Right lobe of liver (tissue), 6 donors: Measurements from ENCODE around the gene HYAL1. TPM values are rescaled to one million over a fixed set of nuclear protein-coding genes. Genes with fewer than 3 reads are reported as not detected.

Experiments used
- ATAC-seq, 4 donors: fragments of 200-7000 bp; cut with Tn5 transposase; one replicate each; pipeline ENCODE4 v1.9.1; 2020; ENCODE audit warnings: mild to moderate bottlenecking in 4 of 4, moderate library complexity in 4 of 4
- DNase-seq, 3 donors: peaks; one replicate each; pipeline ENCODE4 v3.0.0-alpha.2; 2020
- H3K27ac ChIP-seq, 3 donors: fragments of 200-600 bp; one replicate each; pipeline ENCODE4 v1.8.0; 2022
- H3K27me3 ChIP-seq, 2 donors: fragments of 200-600 bp; one replicate each; pipeline ENCODE4 v1.8.0; 2022
- H3K36me3 ChIP-seq, 4 donors: fragments of 200-600 bp; sonication (generic) in 1 of 4; one replicate each; pipeline versions ENCODE4 v1.5.1 to v1.8.0; 2017 to 2022; ENCODE audit warnings: control low read depth in 1 of 4
- H3K4me1 ChIP-seq, 4 donors: fragments of 200-600 bp; sonication (generic) in 1 of 4; one replicate each; pipeline versions ENCODE4 v1.5.1 to v1.8.0; 2017 to 2022; ENCODE audit warnings: control low read depth in 1 of 4
- H3K4me3 ChIP-seq, 3 donors: fragments of 200-600 bp; one replicate each; pipeline ENCODE4 v1.8.0; 2022
- H3K9me3 ChIP-seq, 4 donors: fragments of 200-600 bp; sonication (generic) in 1 of 4; one replicate each; pipeline versions ENCODE4 v1.5.1 to v1.8.0; 2017 to 2022; ENCODE audit warnings: control low read depth in 1 of 4
- POLR2A ChIP-seq: fragments of 450-650 bp; IDR thresholded peaks from one replicate; pipeline ENCODE4 v1.6.1; 2017; ENCODE audit warnings: antibody characterized with exemption, mild to moderate bottlenecking
- WGBS: methylation state at CpG from one replicate; pipeline ENCODE4 v1.1.6; 2018; ENCODE audit warnings: low coverage, low lambda C conversion rate; ENCODE audit not compliant: insufficient coverage; ENCODE audit errors: missing lambda C conversion rate; 5-methylcytosine and 5-hydroxymethylcytosine counted together
- intact Hi-C, 2 donors: fragments of 100-400 bp; cut with DNase I; formaldehyde crosslinking; loops; one replicate each; pipeline versions ENCODE4 v1.11.2 to v1.14.1; 2022
- total RNA-seq, 6 experiments: library from RNA; depleted of rRNA in 2 of 6; stranded (reverse); fragments of >200 nt in 2 of 6; fragmentation: NEBNext Ultra II Directional in 3 of 6; extraction: Animal tissue kit (Norgen Biotek cat#: 25700) in 3 of 6; gene quantifications; one replicate each; pipeline versions ENCODE4 v1.1.0 to v1.2.4, GENCODE V29; 2016 to 2023
- TF ChIP-seq, protein P1 (sequence below), 4 donors: fragments of 200-600 bp in 3 of 4; fragments of 450-650 bp in 1 of 4; IDR thresholded peaks; one replicate each; pipeline versions ENCODE4 v1.5.1 to v1.8.0; 2016 to 2022; ENCODE audit warnings: antibody characterized with exemption in 4 of 4, mild to moderate bottlenecking in 2 of 4
- donor health status: DM: no; HTN: yes; CAD: no.
- donor health status: DM: no; HTN: no; CAD: no.
- donor health status: DM: no; HTN: no; CAD: no.
- donor health status: DM: no; HTN: yes; CAD: no.
- donor health status: DM: no; HTN: yes; CAD: no.

HYAL1 gene
- total RNA-seq, 6 experiments from 2014 or later: 90.6 to 157 (median 136) TPM

DNA sequence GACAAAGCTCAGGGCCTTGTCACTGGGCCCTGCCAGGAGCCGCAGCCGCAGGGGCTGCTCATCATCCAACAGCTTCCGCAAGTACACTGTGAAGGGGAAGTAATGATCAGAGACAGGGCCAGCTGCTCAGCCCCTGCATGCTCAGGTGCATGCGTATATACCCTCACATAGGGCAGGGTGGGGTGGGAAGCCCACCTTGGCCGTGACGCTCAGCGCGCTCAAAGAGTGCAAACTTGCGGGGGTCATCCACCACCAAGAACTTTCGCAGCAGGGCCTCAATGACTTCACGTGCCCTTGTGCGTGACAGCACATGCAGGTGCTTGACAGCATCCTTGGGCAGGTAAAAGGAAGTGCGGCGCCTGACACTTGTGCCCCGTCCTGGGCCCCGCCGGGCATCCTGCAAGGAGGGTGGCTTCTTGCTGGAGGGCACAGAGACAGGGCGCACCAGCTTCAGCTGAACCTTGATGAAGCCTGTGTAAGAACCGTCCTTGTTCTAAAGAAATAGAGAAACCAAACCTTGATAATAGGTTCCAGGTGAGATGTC is 28.1 kb upstream of the HYAL1 start:
- ATAC-seq (no peak), DNase-seq (no peak)
- WGBS: 100% methylated on average over 3 of the region's 19 CpGs
- Histone ChIP-seq H3K9me3 (no peaks in the 10 kb centered on the region), H3K4me3 (no peak overlapping the region), H3K27ac (no peak overlapping the region), H3K36me3 (peaks cover 7 to 26% (median 15%) of the 10 kb centered on the region in 4 donors), H3K4me1 (peaks cover 0 to 28% (median 11%) of the 10 kb centered on the region in 4 donors), H3K27me3 (no peaks in the 10 kb centered on the region)
- intact Hi-C loops: no loop called here
- TF ChIP-seq, protein P1, sequence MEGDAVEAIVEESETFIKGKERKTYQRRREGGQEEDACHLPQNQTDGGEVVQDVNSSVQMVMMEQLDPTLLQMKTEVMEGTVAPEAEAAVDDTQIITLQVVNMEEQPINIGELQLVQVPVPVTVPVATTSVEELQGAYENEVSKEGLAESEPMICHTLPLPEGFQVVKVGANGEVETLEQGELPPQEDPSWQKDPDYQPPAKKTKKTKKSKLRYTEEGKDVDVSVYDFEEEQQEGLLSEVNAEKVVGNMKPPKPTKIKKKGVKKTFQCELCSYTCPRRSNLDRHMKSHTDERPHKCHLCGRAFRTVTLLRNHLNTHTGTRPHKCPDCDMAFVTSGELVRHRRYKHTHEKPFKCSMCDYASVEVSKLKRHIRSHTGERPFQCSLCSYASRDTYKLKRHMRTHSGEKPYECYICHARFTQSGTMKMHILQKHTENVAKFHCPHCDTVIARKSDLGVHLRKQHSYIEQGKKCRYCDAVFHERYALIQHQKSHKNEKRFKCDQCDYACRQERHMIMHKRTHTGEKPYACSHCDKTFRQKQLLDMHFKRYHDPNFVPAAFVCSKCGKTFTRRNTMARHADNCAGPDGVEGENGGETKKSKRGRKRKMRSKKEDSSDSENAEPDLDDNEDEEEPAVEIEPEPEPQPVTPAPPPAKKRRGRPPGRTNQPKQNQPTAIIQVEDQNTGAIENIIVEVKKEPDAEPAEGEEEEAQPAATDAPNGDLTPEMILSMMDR (IDR thresholded peaks at IDR 0.05): no peak

DNA sequence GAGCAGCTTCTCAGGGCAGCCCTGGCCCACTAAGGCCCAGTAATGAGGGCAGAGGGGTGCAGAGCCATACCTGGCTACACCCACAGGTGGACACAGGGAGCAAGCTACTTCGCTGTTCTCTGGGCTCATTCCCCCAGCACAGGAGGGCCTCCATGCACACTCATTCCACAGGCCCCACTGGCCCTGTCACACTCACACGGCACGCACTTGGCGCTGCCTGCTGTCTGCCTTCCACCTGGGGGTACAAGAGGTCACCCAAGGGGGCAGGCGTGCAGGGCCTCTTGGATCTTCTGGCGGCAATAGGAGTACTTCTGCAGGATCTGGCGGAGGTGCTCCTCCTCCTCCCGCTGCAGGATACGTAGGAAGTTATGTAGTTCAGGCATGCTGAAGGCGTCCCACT is 27.0 kb upstream of the HYAL1 start:
- no peak for TF ChIP-seq POLR2A
- TF ChIP-seq, protein P1 (IDR thresholded peaks at IDR 0.05): no peak
- H3K27me3 ChIP-seq: no peaks in the 10 kb centered on the region
- no peak for DNase-seq
- 80% methylated on average over 2 of the region's 10 CpGs for WGBS
- no peak overlapping the region for H3K27ac ChIP-seq
- no peak for ATAC-seq
- no peak overlapping the region for H3K4me3 ChIP-seq
- H3K4me1 ChIP-seq: peaks cover 0 to 17% (median 5%) of the 10 kb centered on the region in 4 donors
- H3K36me3 ChIP-seq: peaks cover 7 to 29% (median 15%) of the 10 kb centered on the region in 4 donors
- no peaks in the 10 kb centered on the region for H3K9me3 ChIP-seq
- intact Hi-C loops: no loop called here

DNA sequence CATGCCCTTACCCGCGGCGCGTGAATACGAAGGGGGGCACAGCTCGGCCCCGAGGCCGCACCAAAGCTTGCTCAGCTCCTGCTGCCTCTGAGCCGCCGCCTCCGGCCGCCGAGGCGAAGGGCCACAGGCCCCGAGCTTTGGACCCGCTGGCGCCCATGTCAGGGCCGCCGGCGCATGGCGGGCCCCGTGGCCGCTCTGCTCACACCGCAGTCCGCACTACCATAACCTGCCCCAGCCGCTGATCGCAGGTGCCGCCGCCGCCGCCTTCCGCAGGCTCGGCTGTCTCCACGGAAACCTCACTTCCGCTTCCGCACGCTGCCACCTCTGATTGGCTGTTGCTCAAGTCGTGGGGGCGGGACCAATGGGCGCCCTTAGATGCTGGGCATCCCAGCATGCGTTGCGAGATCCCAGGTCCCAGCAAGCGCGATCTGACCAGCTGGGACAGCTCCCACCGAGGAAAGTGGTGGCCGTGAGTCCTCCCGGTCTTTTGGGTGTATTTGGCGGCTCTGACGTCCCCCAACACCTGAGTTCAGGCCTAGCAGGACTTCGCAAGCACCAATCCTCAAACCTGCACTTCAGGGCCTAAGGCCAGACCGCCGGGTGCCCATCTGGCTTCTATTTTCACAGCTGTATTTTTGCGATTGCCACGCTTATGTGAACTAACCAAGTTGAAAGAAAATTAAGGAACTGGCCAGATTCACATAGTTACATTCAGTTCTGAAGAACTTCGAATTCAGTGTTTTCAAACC is 24.7 kb upstream of the HYAL1 start, which contains the start of gene TUSC2:
Gene TUSC2 (minus strand): TSS at position 281 of the 749 bp plus-strand sequence. CDS start 124 bp downstream, at position 157.
- Histone ChIP-seq H3K36me3 (peaks cover 7 to 29% (median 15%) of the 10 kb centered on the region in 4 donors), H3K27ac (peak within 1 kb of the TSS in 2 of 3 donors; percentile 52 to 72), H3K27me3 (no peaks in the 10 kb centered on the region), H3K4me3 (peak within 1 kb of the TSS; percentile 82 to 93 (median 83)), H3K9me3 (no peaks in the 10 kb centered on the region), H3K4me1 (peaks cover 0 to 19% (median 11%) of the 10 kb centered on the region in 4 donors)
- TF ChIP-seq POLR2A: peak; percentile 68
- TF ChIP-seq, protein P1 (IDR thresholded peaks at IDR 0.05): no peak
- 5% methylated on average over 21 of the region's 55 CpGs for WGBS
- DNase-seq (peak; percentile 97 to 98 (median 97)), ATAC-seq (peak; percentile 82 to 89 (median 86))
- intact Hi-C loops: loop anchor here in 1 of 2 donors (5.0 kb wide), 1 partner anchor 51 kb away; the partner anchor contains the start of gene LSMEM2

DNA sequence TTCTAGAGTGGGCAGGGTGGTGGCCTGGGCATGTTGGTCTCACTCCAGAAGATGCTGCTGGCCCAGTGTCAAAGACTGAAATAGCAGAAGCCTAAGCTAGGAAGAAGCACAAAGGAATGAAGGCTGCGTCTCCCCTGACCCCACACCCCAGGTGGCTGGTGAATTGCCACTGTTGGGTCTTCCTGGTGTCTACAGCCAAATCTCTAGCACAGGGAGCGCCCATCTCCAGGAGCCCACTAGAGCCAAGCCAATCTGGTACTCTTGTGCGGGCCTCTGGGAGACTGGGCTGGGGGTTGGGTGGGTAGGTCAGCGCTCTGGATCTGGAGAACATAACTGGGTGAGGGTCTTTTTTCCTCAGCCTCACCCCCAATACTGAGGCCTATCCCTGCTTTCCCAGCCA is 23.8 kb upstream of the HYAL1 start:
- Histone ChIP-seq H3K36me3 (peaks cover 7 to 29% (median 15%) of the 10 kb centered on the region in 4 donors), H3K9me3 (no peaks in the 10 kb centered on the region), H3K4me1 (peaks cover 0 to 28% (median 13%) of the 10 kb centered on the region in 4 donors), H3K27me3 (no peaks in the 10 kb centered on the region), H3K4me3 (peak overlapping the region; percentile 82 to 93 (median 83)), H3K27ac (no peak overlapping the region)
- WGBS: 0% methylated on average over 1 of the region's 4 CpGs
- no peak for DNase-seq
- TF ChIP-seq, protein P1 (IDR thresholded peaks at IDR 0.05): no peak
- no peak for TF ChIP-seq POLR2A
- ATAC-seq: no peak
- intact Hi-C loops: loop anchor here in 1 of 2 donors (5.0 kb wide), 1 partner anchor 50 kb away; the partner anchor contains the start of gene LSMEM2
